ENCODE measurements around the gene GNAZ. TPM values are rescaled to one million over a fixed set of nuclear protein-coding genes. Genes with fewer than 3 reads are reported as not detected.

The GNAZ gene
- total RNA-seq, 1 donor from 2014 or later = 1.1 TPM

- peaks cover 30% of the 10 kb centered on the region for H3K27me3 Mint-ChIP-seq (ENCODE audit: low read depth, unreplicated experiment)
- Histone ChIP-seq H3K79me2 (ENCODE audit: insufficient read depth, low read length) (no peaks in the 10 kb centered on the region), H3K4me1 (ENCODE audit: insufficient read depth, low read length) (no peaks in the 10 kb centered on the region), H3K27ac (ENCODE audit: low read depth, low read length) (no peak overlapping the region), H4K20me1 (ENCODE audit: insufficient read depth, low read length) (no peaks in the 10 kb centered on the region), H3K27me3 (ENCODE audit: insufficient read depth, low read length) (no peaks in the 10 kb centered on the region), H3K9ac (ENCODE audit: low read length) (no peak overlapping the region), H3K4me3 (ENCODE audit: insufficient read depth, low read depth, low read length) (no peak overlapping the region), H3K4me2 (ENCODE audit: low read length) (no peak overlapping the region), H3K9me3 (ENCODE audit: insufficient read depth, low read depth, low read length) (no peaks in the 10 kb centered on the region), H3K36me3 (ENCODE audit: insufficient read depth, low read length) (no peaks in the 10 kb centered on the region), H2AFZ (ENCODE audit: low read depth, low read length) (no peak overlapping the region)
- no peak for FAIRE-seq
- DNase-seq (ENCODE audit: low read depth) = no peak
- H3K4me3 Mint-ChIP-seq (ENCODE audit: unreplicated experiment) = no peak overlapping the region
- no peaks in the 10 kb centered on the region for H3K4me1 Mint-ChIP-seq (ENCODE audit: low read depth, unreplicated experiment)
- no peaks in the 10 kb centered on the region for H3K9me3 Mint-ChIP-seq (ENCODE audit: unreplicated experiment)
- no peak for TF ChIP-seq CTCF (IDR thresholded peaks at IDR 0.05; ENCODE audit: insufficient read depth, low read depth, low read length)
- no peak for TF ChIP-seq EZH2 (IDR thresholded peaks at IDR 0.05; ENCODE audit: insufficient read depth, low read length)
- peaks cover 1% of the 10 kb centered on the region for H3K36me3 Mint-ChIP-seq (ENCODE audit: low read depth, unreplicated experiment)
- no peak overlapping the region for H3K27ac Mint-ChIP-seq (ENCODE audit: unreplicated experiment)
Measured at GRCh38 chr22:23163665-23164064, 93.3 kb downstream of the GNAZ start.

- Histone ChIP-seq H3K4me1 (ENCODE audit: insufficient read depth, low read length) (no peaks in the 10 kb centered on the region), H3K4me2 (ENCODE audit: low read length) (no peak overlapping the region), H3K27me3 (ENCODE audit: insufficient read depth, low read length) (no peaks in the 10 kb centered on the region), H3K4me3 (ENCODE audit: insufficient read depth, low read depth, low read length) (no peak overlapping the region), H2AFZ (ENCODE audit: low read depth, low read length) (no peak overlapping the region), H3K9ac (ENCODE audit: low read length) (no peak overlapping the region), H3K9me3 (ENCODE audit: insufficient read depth, low read depth, low read length) (no peaks in the 10 kb centered on the region), H3K79me2 (ENCODE audit: insufficient read depth, low read length) (no peaks in the 10 kb centered on the region), H4K20me1 (ENCODE audit: insufficient read depth, low read length) (no peaks in the 10 kb centered on the region), H3K27ac (ENCODE audit: low read depth, low read length) (no peak overlapping the region), H3K36me3 (ENCODE audit: insufficient read depth, low read length) (no peaks in the 10 kb centered on the region)
- H3K27me3 Mint-ChIP-seq (ENCODE audit: low read depth, unreplicated experiment) = peaks cover 31% of the 10 kb centered on the region
- H3K4me3 Mint-ChIP-seq (ENCODE audit: unreplicated experiment) = no peak overlapping the region
- no peaks in the 10 kb centered on the region for H3K9me3 Mint-ChIP-seq (ENCODE audit: unreplicated experiment)
- no peak for TF ChIP-seq EZH2 (IDR thresholded peaks at IDR 0.05; ENCODE audit: insufficient read depth, low read length)
- TF ChIP-seq CTCF (IDR thresholded peaks at IDR 0.05; ENCODE audit: insufficient read depth, low read depth, low read length) = no peak
- no peaks in the 10 kb centered on the region for H3K4me1 Mint-ChIP-seq (ENCODE audit: low read depth, unreplicated experiment)
- FAIRE-seq (no peak), DNase-seq (ENCODE audit: low read depth) (no peak)
- no peak overlapping the region for H3K27ac Mint-ChIP-seq (ENCODE audit: unreplicated experiment)
- H3K36me3 Mint-ChIP-seq (ENCODE audit: low read depth, unreplicated experiment) = peaks cover 1% of the 10 kb centered on the region
Measured at GRCh38 chr22:23164091-23164490, 93.8 kb downstream of the GNAZ start.

- Mint-ChIP-seq H3K4me3 (ENCODE audit: unreplicated experiment) (no peak overlapping the region), H3K36me3 (ENCODE audit: low read depth, unreplicated experiment) (no peaks in the 10 kb centered on the region), H3K4me1 (ENCODE audit: low read depth, unreplicated experiment) (no peaks in the 10 kb centered on the region), H3K27me3 (ENCODE audit: low read depth, unreplicated experiment) (peaks cover 26% of the 10 kb centered on the region), H3K27ac (ENCODE audit: unreplicated experiment) (no peak overlapping the region), H3K9me3 (ENCODE audit: unreplicated experiment) (no peaks in the 10 kb centered on the region)
- Histone ChIP-seq H2AFZ (ENCODE audit: low read depth, low read length) (no peak overlapping the region), H3K4me2 (ENCODE audit: low read length) (no peak overlapping the region), H3K4me1 (ENCODE audit: insufficient read depth, low read length) (no peaks in the 10 kb centered on the region), H3K36me3 (ENCODE audit: insufficient read depth, low read length) (no peaks in the 10 kb centered on the region), H3K79me2 (ENCODE audit: insufficient read depth, low read length) (no peaks in the 10 kb centered on the region), H4K20me1 (ENCODE audit: insufficient read depth, low read length) (no peaks in the 10 kb centered on the region), H3K9me3 (ENCODE audit: insufficient read depth, low read depth, low read length) (no peaks in the 10 kb centered on the region), H3K27ac (ENCODE audit: low read depth, low read length) (no peak overlapping the region), H3K4me3 (ENCODE audit: insufficient read depth, low read depth, low read length) (no peak overlapping the region), H3K9ac (ENCODE audit: low read length) (no peak overlapping the region), H3K27me3 (ENCODE audit: insufficient read depth, low read length) (no peaks in the 10 kb centered on the region)
- DNase-seq (ENCODE audit: low read depth) = no peak
- TF ChIP-seq CTCF (IDR thresholded peaks at IDR 0.05; ENCODE audit: insufficient read depth, low read depth, low read length) = no peak
- no peak for TF ChIP-seq EZH2 (IDR thresholded peaks at IDR 0.05; ENCODE audit: insufficient read depth, low read length)
- no peak for FAIRE-seq
Measured at GRCh38 chr22:23166042-23166831, 95.9 kb downstream of the GNAZ start.

All from astrocyte (in vitro differentiated cells and primary cell).